ENCODE results near the gene PDZD2.
A peak's percentile ranks its signal among the peaks of the same experiment; 100 is the strongest.

The PDZD2 gene

DNA sequence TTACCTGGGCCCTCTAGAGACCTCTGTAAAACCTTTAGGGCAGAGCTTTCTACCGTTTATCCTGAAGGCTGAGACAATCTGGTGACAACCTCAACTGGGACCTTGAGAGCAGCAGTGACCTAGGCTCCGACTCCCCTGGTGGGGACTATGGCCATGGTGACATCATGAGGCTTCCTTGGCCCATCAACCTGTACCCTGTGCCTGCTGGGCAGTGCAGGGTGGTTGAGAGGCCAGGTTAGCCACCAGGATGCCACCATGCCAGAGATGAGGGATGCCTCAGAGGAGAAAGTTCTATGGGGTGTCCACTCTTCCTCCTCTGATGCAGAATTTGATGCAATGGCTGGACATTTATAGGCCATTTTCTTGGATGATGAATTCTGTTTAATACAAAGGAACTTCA is 194.8 kb downstream of the PDZD2 start:
- DNase-seq = no peak

DNA sequence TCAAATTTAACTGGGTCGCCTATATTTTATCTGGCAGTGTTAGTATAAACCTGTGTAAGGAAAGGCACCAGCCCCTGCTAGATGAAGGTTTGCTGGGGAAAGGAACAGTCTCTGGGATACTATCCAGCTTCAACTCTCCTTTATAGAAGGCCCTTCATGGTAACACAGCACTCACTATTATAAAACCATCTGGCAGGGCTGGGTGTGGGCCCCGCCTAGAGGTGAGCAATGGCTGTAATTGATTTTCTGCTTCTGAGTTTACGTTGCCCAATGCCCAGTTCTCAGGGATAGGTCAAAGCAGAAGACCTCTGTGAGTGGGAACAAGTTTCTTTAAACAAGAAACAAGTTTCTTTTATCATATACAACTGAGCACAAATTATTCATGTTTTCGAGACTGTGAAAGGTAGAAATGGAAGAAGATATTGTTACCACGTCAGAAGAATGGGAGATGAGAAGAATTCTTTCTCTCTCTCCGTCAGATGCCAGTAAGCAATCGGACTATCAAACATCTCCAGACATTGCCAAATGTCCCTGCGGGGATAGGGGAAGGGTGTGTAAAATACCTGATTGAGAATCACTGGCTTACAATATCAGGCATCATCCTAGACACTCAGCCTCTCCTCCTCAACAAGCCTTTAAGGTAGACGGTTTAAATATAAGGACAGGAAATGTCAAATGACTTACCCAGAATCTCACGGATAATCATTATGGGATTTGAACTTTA is 205.9 kb downstream of the PDZD2 start:
- DNase-seq = no peak

DNA sequence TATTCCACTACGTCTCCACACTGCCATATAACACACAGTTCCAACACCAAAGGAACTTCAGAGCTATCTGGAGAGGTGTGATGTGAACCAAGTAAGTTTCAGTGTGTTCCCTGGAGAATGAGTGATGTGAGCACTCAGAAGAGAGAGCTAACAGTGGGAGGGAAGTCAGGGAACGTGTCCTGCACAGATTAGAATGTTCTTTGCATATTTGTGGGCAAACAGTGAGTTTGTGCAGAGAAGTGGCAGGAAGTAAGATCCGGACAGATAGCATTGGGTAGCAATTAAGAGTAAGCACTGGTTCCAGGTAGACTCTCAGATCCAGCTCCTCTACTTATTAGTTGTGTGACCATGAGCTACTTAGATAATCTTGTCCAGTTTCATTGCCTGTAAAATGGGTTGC is 206.4 kb downstream of the PDZD2 start:
- DNase-seq = no peak

DNA sequence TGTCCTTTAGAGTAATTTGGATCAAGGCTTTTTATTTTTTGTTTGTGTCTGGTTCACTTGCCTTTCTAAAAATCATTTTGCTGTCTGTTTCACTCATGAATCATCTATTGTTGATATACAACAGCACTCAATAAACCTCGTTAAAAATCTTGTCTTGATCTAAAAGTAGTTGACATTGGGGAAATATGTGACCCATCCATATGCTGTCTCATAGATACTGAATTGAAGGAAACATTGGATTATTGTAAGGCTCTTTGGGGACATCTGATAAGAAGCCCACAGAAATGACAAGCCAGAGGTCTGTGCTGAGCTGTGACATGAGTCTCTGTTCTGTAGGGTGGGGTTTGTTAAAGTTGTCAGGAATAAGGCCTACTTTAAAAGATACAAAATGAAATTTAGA is 208.0 kb downstream of the PDZD2 start:
- no peak for DNase-seq

DNA sequence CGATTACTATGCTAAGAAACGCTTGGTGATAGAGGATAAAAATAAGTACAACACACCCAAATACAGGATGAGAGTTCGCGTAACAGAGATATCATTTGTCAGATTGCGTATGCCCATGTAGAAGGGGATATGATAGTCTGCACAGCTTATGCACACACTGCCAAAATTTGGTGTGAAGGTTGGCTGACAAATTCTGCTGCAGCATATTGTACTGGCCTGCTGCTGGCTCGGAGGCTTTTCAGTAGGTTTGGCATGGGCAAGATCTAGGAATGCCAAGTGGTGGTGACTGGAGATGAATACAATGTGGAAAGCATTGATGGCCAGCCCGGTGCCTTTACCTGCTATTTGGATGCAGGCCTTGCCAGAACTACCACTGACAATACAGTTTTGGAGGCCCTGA is 208.4 kb downstream of the PDZD2 start:
- DNase-seq = no peak

DNA sequence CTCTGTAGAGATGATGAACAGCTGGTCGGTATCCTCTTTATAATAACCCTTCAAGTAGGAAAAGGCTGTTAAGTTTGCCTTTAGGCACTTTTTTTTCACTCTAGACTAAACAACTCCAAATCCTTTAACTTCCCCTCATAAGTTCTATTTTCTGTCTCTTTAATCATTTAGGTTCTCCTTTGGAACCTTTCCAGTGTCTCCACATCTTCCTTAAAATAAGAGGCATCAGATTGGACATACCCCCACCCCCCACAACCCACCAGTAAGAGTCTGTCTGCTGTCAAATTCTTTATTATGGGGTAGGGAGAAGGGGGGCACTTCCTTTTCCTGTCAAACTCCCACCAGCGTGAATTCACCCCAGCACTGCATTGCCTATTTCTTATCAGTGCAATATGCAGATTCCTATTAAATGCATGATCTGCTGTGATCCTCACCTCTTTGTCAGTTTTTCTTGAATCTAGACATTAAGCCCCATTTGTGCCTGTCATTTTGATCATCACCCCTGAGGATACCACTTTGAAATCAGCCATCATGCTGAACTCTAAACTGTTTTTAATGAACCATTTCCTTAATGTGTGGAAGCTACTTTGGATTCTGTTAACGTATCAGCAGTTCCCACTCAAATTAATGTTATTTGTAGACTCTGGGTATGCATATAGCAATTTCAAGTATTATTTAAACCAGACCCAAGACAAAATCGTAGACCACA is 212.2 kb downstream of the PDZD2 start:
- DNase-seq = no peak

DNA sequence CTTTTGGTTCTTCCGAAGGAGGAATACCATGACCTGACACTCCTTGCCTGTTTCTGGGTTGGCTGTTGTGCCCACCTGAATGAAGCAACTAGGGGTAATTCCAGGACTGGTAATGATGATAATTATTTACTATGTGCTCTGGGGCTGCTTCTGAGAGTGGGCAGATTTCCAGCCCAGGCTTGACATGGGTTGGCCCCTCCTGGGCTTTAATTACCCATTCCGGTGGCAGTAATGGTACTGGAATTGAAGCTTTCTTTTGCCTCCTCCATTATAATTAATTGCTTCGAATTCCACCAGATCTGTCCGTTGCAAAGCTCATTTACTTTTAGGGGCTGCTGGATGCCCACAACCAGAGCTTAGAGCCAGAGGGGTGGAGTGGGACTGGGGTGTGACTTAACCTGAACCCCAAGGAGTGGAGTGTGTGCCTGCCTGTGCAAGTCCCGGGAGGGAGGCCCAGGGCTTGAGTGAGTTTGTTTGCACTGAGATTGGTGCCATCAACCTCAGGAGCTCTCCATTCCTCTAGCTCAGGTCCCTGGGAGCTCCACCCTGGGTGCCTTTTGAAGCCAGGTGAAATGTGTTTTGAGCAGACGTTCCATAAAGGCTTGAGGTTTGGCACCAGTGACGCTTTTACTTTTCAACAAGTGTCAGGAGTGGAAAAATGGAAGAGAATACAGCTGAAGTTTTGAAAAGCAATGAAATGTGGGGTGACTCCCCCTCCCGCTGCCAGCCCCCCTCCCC is 214.6 kb downstream of the PDZD2 start:
- DNase-seq = no peak

DNA sequence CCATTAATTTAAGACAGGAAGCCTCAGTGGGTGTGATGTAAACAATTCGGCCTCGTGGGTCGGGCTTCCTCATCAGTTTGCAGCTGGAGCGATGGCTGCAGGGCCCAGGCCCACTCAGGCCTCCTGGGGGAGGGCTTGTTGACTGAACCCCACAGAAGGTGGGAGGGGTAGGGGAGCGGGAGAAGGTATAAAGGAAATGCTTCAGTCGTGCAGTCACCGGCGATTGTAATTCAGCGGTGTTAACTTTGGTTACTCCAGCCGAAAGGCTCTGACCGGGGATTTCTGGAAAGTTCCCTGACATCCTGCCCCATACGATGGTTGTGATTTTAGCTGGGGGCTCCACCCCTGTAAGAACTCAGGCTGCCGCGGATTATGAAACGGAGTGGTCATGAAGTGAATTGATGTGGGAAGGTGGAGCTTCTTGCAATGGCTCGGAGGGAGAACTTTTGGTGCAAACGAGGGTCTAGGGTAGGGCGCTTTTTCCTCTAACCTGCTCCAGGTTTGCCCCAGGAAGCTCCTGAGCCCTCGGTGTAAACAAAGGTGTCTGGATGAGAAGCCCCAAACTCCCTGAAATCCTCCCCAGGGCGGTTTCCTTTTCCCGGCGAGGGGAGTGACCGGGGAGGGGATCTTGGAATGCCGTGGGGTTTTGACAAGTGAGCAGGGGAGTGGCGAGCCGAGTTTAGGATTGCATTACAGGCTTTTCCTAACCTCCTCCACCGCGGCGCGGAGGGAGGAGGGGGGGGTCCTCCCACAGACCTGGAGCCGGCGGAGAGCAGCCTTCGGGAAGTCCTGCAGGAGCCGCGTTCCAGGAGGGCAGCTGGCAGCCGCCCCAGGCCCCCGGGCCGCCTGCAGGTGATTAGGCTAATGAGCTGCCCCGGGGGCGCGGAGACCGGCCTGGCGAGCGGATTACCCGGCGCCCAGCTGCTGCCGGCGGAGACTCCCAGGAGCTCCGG is 215.5 kb downstream of the PDZD2 start:
- peak; percentile 22 for DNase-seq

DNA sequence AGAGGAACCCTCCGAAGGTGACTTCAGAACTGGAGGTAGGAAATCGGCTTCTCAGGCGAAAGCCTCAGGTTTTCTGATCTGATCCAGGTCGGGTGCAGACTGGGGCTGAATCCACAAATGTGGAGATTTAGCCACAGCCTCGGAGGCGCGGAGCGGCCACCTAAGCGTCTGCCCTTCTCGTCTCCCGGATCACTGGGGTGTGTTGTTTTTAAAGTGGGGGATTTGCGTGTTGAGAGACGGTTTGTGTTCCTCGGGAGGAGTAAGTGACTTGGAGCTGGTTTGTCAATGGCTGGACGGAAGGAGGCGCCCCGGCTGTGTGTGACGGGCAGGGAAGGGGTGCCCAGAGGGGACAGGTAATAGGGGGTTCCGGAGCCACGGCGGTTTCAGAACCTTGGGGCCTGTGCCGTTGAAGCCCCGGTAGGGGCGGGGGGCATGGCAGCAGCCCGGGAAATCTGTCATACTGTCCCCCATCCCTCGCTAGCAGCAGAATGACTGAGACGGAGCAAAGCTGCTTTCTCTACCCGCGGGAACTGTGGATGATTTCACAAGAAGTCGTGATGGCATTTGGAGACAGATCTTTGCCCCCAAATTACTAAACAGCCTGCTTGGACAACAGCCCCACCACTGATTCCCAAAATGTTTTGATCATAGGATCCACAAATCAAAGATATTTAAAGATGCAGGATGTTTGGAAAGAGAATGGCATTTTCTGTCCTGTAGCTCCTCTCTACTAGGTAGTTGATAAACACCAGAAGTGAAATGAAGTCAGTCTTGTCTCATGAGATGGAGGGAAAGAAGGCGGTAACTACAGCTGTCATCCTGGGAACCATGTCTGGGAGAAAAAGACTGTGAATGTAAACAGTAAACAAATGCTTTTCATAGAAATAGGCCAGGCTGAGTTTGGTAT is 216.5 kb downstream of the PDZD2 start:
- no peak for DNase-seq

DNA sequence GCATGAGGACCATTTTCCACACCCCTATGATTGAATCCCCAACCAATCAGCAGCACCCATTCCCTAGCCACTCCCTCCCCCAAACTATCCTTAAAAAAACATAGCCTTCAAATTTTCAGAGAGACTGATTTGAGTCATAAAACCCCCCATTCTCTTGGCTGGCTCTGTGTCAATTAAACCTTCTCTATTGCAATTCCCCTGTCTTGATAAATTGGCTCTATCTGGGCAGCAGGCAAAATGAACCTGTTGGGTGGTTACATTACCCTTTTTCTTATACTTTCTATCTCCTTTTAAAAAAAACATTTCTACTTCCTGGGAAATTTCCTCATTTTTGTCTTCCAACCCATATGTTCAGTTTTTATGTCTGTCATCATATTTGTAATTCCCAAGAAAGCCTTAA is 220.2 kb downstream of the PDZD2 start:
- DNase-seq = no peak

DNA sequence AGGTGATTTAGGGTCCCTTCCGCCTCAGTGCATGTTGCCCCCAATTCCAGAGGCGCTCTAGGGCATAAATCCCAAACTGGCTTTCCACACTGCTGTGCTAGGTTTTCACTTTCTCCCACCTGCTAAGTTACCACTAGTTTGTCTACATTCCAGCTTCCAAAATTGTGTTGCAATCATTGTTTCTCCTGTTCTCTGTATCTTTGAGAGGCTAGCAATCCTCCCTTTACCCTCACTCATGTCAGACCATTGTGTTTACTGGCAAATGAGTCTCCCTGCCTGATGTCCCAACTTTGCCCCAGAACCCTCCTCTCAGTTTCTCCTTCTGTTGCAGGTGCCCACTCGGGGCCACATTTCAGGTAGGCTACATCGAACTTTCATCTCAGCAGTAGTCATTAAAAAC is 221.3 kb downstream of the PDZD2 start:
- no peak for DNase-seq

DNA sequence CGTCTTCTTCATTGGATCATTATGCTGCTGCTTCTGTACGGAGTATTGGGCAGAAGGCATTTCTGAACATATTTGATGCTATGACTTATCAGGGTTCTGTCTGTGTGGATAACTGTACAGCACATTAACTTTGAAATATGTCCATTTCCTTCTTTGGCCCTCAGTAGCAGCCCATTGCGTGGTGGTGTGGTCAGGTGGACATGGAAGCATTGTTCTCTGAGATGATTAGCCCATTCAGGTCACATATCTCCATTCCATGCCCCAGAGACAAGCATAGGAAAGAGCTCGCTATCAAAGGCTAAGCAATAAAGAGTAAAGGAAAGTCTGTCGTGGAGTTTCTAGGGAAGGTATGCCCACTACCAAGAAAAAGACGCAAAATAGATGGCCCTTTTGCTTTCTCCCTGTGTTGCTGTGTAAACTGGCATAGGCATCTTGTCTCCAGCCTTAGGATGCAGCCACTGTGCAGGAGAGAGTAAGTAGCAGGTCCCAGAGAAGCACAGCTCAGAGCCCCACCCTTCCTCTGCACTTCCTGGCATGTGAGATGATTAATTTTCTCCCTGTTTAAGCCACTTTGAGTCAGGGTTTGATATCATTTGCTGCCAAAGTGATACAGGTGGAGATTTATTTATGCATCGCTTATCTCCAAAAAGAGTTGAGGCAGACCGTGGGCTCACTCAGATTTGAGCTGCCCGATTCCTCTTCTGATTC is 221.9 kb downstream of the PDZD2 start:
- DNase-seq = no peak

DNA sequence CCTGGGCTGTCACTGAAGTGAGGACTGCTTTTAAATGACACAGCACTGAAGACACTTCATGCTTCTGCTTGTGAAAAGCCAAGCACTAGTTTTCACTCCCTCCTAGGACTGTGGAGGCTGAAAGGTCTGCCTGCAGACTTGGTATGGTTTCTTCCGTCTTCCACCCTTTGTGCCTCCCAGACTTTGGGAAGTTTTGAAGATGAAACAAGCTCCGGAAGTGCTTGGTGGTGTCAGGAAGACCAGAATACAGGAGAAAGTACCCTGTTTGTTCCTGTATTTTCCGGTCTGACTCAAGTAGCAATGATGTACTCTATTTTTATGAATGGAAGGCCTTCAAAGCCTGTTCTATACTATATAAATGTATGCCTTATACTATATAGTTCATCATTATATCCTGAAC is 222.7 kb downstream of the PDZD2 start:
- DNase-seq = no peak

DNA sequence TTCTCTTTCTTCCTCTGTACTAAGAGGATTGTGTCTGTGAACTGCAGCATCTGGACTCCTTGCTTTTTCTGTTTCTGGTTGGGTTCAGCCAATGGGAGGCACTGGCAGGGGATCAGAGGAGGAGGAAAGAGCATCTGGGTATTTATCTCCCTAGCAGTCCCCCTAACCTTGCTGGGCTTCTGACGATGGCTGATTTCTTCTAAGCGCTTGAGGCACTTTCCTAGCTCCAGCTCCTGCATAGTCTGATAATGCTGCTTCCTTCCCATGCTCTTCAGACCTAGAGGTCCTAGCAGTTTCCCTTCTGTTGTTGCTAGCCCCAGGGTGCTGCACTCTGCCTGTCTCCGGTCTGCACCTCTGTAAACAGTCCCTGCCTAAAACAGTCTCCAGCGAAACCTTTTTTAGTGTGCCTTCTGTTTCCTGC is 225.1 kb downstream of the PDZD2 start:
- no peak for DNase-seq

DNA sequence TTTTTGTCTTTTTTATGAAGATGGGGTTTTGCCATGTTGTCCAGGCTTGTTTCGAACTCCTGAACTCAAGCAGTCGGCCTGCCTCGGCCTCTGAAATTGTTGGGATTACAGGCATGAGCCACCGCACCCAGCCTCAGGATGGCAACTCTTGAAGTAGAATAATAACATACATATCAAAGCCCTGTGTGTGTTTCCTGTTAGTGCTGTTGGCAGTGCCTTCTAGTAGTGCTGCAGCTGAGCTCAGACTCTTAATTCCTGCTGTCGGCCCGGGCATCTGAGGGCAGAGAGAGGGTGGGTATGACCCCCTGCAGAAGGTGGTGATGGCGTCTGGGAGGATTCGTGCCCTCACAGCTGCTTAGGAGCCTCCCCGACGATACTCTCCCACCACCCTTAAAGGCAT is 227.2 kb downstream of the PDZD2 start:
- no peak for DNase-seq

DNA sequence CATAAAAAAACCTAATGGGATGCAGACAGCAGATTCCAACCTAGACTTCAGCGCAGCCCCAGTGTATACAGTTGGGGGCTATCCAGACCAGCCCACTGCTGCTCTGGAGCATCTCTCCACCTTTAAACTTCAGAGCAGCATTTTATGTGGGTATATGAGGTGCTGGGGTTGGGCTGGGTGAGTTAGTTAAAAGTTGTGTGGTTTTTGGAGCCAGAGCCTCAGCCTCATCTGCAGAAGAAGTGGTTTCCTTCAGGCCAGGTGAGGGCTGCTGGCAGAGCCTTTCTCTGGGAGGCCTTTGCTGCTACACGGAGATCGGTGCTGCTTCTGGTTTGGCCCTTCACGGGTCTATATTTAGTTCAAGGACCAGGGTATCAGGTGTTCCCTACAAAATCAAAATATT is 228.3 kb downstream of the PDZD2 start:
- no peak for DNase-seq

DNA sequence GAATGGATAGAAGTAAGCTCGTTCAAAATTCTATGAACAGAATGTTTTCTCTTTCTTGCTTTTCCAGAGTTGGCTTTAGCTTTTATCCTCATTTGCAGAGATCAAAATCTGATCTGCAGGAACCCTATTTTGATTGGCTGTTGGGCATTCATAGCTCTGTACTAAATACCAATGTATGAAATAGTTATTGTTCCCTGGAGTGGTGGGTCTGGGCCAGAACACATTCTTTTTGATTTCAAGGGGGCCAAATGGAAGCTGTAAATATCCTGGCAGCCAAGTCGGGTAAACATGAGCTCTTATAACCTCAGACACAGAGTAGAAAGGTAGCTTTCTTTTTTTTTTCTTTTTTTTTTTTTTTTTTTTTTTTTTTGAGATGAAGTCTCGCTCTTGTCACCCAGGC is 241.5 kb downstream of the PDZD2 start:
- DNase-seq = no peak

DNA sequence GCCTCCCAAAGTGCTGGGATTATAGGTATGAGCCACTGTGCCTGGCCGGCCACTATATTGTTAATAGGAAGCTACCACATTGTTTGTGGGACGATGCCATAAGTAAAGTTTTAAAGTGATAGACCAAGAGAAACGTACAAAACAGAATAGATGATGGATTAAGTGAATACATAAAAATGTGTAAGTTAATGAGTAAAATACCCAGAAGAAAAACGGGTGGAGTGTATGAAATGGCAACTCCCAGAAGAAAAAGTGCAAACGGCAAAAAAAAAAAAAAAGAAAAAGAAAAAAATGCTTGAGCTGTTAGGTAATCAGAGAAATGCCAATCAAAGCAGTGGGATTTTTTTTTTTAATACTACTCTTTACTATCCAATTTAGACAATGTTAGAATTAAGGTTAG is 246.0 kb downstream of the PDZD2 start:
- DNase-seq = no peak

DNA sequence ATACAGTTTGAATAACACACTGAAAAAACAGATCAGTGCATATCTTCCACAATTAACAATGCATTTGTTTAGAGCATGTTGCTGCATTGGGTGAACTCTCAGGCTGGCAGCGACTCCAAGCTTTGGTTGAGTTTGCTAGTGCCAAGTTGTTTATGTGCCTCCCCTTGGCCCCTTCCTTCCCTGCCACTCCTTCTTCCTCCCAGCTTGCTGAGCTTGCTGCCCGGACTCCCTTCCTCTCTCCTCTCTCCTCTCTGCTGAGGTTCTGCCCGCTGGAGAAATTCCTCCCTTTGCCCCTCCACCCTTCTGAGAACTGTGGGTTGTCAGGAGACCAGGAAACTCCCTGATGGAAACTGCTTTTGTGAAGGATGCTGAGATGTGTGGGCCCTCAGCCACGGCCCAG is 247.3 kb downstream of the PDZD2 start:
- no peak for DNase-seq

DNA sequence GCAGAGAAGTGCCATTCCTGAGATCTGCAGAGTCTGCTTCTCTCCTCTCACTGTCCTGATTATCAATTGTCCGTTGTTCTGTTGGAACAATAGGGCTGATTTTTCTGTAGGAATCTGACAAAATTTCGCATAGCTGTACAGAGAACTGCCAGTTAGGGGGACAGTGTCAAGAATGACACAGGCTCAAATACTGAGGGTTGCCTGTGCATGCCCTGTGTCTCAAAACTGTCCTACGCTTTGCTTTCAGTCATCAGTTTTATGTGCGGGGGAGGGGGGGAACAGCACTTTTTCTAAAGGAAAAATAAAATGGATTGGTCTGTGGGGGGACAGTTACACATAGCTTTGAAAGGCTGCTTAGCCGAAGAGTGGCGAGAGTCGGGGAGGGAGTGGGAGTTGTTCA is 248.6 kb downstream of the PDZD2 start:
- no peak for DNase-seq

DNA sequence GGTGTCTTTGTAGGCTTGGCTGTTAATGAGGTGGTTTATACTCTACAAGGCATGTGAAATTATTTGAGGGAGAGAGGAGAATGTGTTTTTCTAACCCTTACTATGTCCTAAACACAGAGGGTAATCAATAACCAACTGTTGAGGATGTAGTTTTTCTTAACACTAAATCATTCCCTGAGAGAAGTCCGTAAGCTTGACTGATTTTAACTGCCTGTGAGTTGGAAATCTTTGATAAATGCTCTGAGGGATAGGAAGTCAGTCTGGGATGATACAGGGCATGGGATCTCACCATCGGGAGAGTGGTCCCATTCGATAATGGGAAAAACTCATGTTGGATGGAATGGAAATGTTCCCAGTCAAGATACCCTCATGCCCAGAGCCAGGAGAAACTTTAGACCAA is 249.6 kb downstream of the PDZD2 start:
- DNase-seq = no peak

All from suppressor macrophage treated with lipopolysaccharide for 4 hours (primary cell).